Kidney capillary endothelial cell (primary cell): ENCODE measurements around the gene DIAPH3.
A peak's percentile ranks its signal among the peaks of the same experiment; 100 is the strongest.

ENCODE experiments used
- DNase-seq: peaks from one replicate; pipeline ENCODE4 v3.0.0-alpha.2; 2018; ENCODE audit warnings: low spot score

DIAPH3 gene

GRCh38 chr13:59867867-59868266 lies 295.9 kb downstream of the DIAPH3 start:
- DNase-seq: no peak

- DNase-seq: no peak
Observed at GRCh38 chr13:59865398-59865797, 298.3 kb downstream of the DIAPH3 start.

GRCh38 chr13:59863621-59864020 lies 300.1 kb downstream of the DIAPH3 start:
- no peak for DNase-seq

GRCh38 chr13:59861676-59862075 lies 302.1 kb downstream of the DIAPH3 start:
- no peak for DNase-seq

GRCh38 chr13:59856281-59856810 lies 307.4 kb downstream of the DIAPH3 start:
- peak; percentile 35 for DNase-seq

- DNase-seq: no peak
Observed at GRCh38 chr13:59846845-59847620, 316.7 kb downstream of the DIAPH3 start.

GRCh38 chr13:59843040-59843439 lies 320.7 kb downstream of the DIAPH3 start:
- DNase-seq: no peak

- no peak for DNase-seq
Observed at GRCh38 chr13:59842507-59842906, 321.2 kb downstream of the DIAPH3 start.

GRCh38 chr13:59839186-59839585 lies 324.5 kb downstream of the DIAPH3 start:
- DNase-seq: no peak

- peak; percentile 24 for DNase-seq
Observed at GRCh38 chr13:59837101-59837500, 326.6 kb downstream of the DIAPH3 start.

- DNase-seq: no peak
Observed at GRCh38 chr13:59835569-59835968, 328.2 kb downstream of the DIAPH3 start.

- no peak for DNase-seq
Observed at GRCh38 chr13:59834801-59835200, 328.9 kb downstream of the DIAPH3 start.

- no peak for DNase-seq
Observed at GRCh38 chr13:59829690-59830089, 334.0 kb downstream of the DIAPH3 start.

GRCh38 chr13:59823486-59823885 lies 340.2 kb downstream of the DIAPH3 start:
- DNase-seq: peak; percentile 79

- DNase-seq: no peak
Observed at GRCh38 chr13:59809564-59809963, 354.2 kb downstream of the DIAPH3 start.

- no peak for DNase-seq
Observed at GRCh38 chr13:59806801-59807200, 356.9 kb downstream of the DIAPH3 start.

- DNase-seq: no peak
Observed at GRCh38 chr13:59801107-59801880, 362.4 kb downstream of the DIAPH3 start.

- no peak for DNase-seq
Observed at GRCh38 chr13:59793107-59793506, 370.6 kb downstream of the DIAPH3 start.

GRCh38 chr13:59790626-59791025 lies 373.1 kb downstream of the DIAPH3 start:
- no peak for DNase-seq

GRCh38 chr13:59789558-59789957 lies 374.2 kb downstream of the DIAPH3 start:
- DNase-seq: no peak

GRCh38 chr13:59787679-59788078 lies 376.0 kb downstream of the DIAPH3 start:
- no peak for DNase-seq

- no peak for DNase-seq
Observed at GRCh38 chr13:59782696-59783095, 381.0 kb downstream of the DIAPH3 start.

GRCh38 chr13:59780058-59780457 lies 383.7 kb downstream of the DIAPH3 start:
- no peak for DNase-seq
